Neuron (in vitro differentiated cells): Measurements from ENCODE around the gene PRPF19.
A peak's percentile ranks its signal among the peaks of the same experiment; 100 is the strongest.

Source experiments
- H2AFZ ChIP-seq: one replicate; pipeline ENCODE4 v1.6.1; 2013; ENCODE audit warnings: low read depth, mild to moderate bottlenecking, inconsistent platforms, low read length, moderate library complexity
- H3K27me3 ChIP-seq: one replicate; pipeline ENCODE4 v1.6.1; 2013; ENCODE audit warnings: low read length; ENCODE audit not compliant: insufficient read depth
- H3K36me3 ChIP-seq: one replicate; pipeline ENCODE4 v1.6.1; 2013; ENCODE audit warnings: low read length; ENCODE audit not compliant: insufficient read depth
- H3K4me1 ChIP-seq: one replicate; pipeline ENCODE4 v1.6.1; 2013; ENCODE audit warnings: low read length; ENCODE audit not compliant: insufficient read depth
- H3K4me3 ChIP-seq: 2 replicates; pipeline ENCODE4 v1.5.1; 2013; ENCODE audit warnings: mild to moderate bottlenecking, low read length, moderate library complexity
- H3K9me3 ChIP-seq: one replicate; pipeline ENCODE4 v1.6.1; 2013; ENCODE audit warnings: low read length

The PRPF19 gene

GRCh38 chr11:60905047-60905446 lies 1.3 kb downstream of the PRPF19 start:
- H3K4me1 ChIP-seq, result peaks cover 21% of the 10 kb centered on the region
- H3K36me3 ChIP-seq, result peaks cover 38% of the 10 kb centered on the region
- H3K4me3 ChIP-seq, result peak overlapping the region; percentile 87

DNA sequence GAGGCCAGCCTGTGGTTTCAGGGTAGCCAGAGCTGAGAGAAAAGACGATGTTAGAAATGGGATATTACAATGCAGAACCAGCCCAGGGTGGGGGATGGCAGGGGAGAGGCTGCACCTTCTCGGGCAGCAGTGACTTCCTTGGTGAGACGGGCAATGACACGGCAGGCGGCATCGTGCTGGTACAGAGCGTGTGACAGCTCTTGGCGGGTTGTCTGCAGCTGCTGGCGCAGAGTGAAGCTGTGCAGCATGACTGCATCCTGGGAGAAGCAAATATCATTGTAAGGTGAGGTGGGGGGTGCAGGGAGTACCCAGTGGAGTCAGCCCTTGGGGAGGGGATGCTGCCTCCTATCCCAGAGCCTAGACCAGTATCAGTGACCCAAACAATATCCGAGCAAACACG lies 3.8 kb downstream of the PRPF19 start:
- H2AFZ ChIP-seq, result no peak overlapping the region
- H3K27me3 ChIP-seq, result no peaks in the 10 kb centered on the region
- H3K4me3 ChIP-seq, result no peak overlapping the region
- H3K4me1 ChIP-seq, result peaks cover 21% of the 10 kb centered on the region
- H3K36me3 ChIP-seq, result peaks cover 60% of the 10 kb centered on the region
- no peaks in the 10 kb centered on the region for H3K9me3 ChIP-seq

More at GRCh38 chr11:60905047-60905446, 1.3 kb downstream of the PRPF19 start:
- H2AFZ ChIP-seq, result no peak overlapping the region
- H3K27me3 ChIP-seq, result no peaks in the 10 kb centered on the region
- no peaks in the 10 kb centered on the region for H3K9me3 ChIP-seq

DNA sequence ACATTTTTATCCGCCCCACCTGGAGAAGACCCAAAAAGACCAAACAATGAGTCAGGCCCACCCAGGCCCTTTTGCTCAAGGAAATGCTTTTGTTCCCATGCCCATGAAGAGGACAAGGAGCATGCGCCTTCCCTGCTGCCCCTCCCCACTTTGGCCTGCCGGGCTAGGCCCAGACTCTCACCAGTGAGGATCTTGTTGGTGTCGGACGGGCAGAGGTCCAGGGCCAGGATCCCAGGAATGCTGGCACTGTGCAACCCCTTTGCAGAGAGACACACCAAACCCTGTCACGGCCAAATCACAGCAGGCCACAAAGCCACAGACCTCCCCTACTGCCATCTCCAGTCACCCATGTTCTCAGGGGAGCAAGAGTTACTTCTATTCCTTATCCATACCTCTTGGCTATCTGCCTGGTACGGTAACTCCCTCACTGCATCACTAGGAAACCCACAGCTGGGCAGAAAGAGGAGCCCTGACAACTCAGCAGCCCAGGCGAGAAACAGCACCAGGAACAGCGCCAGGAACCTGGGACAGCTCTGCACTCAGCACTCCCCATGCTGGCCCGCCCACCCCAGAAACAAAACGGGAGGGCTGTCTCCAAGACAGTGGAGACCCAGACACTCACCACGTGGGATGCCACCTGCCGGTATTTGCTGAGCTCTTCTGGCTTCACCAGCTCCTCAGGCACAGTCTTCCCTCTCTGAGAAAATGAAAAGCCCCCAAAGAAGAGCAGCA lies 5.5 kb downstream of the PRPF19 start:
- Histone ChIP-seq H3K36me3 (peaks cover 76% of the 10 kb centered on the region), H3K9me3 (no peaks in the 10 kb centered on the region), H2AFZ (no peak overlapping the region), H3K27me3 (no peaks in the 10 kb centered on the region), H3K4me3 (no peak overlapping the region), H3K4me1 (peaks cover 16% of the 10 kb centered on the region)

DNA sequence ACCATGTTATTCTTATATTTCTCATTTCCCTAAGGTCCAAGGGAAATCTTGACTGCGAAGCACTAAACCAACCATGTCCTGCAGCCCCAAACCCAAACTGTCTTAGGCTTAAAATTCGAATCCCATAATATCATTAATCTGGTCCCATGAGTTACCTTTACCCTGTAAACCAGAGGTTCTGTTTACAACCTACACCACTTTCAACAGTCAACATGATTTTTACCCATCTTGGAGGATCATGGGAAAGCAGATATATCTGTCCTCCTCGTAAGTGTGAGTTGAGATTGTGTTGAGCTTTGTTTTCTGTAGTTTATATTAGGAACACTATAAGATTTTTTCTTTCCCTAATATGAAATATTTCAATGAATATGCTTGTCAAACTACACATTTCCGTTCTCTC lies 6.4 kb downstream of the PRPF19 start:
- Histone ChIP-seq H2AFZ (no peak overlapping the region), H3K4me1 (peaks cover 7% of the 10 kb centered on the region), H3K36me3 (peaks cover 83% of the 10 kb centered on the region), H3K27me3 (no peaks in the 10 kb centered on the region), H3K9me3 (no peaks in the 10 kb centered on the region), H3K4me3 (no peak overlapping the region)

DNA sequence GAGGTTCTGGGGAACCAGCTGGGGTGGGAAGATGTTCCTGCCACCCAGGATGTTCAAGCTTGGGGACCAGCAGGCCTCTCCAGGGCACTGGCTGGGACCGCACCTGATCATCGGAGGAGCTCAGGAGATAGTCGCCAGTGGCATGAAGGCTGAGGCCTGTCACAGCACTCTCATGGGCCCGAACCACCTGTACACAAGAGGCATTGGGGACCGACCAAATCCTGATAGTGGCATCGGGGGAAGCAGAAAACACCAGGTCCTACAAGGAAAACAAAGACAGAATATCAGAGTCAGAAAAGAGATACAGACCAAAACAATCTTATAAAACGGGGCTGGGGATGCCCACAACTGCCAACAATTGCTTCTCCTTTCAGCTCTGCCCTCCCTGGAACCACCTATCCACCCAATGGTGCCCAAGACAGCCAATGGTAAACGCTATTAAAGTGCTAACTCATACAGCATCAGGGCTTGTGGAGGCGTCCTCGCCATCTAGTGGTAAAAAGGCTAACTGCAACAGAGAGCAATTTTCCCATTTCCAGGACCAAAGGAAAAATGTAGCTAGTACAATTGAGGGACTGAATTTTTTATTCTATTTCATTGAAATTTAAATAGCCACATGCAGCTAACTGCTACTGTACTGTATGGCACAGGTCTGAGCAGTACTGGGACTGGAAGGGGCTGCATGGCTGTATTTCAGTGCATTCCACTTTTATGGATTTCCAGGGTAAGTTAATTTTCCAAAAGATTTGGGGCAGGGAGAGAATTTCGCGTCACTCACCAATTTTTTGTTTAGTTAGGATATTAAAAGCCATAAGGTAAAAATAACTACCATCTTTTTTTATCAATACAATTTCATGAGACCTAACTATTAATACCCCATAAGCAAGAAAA lies 7.1 kb downstream of the PRPF19 start:
- Histone ChIP-seq H3K4me1 (peaks cover under 1% of the 10 kb centered on the region), H3K27me3 (no peaks in the 10 kb centered on the region), H2AFZ (no peak overlapping the region), H3K4me3 (no peak overlapping the region), H3K9me3 (no peaks in the 10 kb centered on the region), H3K36me3 (peaks cover 85% of the 10 kb centered on the region)

- Histone ChIP-seq H2AFZ (no peak overlapping the region), H3K4me3 (no peak overlapping the region), H3K4me1 (no peaks in the 10 kb centered on the region), H3K9me3 (no peaks in the 10 kb centered on the region), H3K36me3 (peaks cover 79% of the 10 kb centered on the region), H3K27me3 (no peaks in the 10 kb centered on the region)
Observed at GRCh38 chr11:60897496-60897895, 8.9 kb downstream of the PRPF19 start.

DNA sequence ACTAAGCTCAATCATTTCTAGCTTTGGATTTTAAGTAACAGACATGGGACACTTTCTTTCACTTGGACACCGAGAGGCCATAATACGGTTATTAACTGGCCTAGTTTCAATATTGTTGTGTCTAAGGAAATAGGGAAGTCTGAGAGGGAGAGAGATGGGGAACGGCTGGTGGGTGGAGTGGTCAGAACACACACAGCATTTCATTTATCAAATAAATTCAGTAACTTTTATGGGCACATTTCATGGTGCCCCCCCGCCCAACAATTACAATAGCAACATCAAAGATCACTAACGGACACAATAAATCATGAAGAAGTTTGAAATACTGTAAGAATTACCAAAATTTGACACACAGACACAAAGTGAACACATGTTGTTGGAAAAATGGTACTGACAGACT lies 10.7 kb downstream of the PRPF19 start:
- Histone ChIP-seq H3K36me3 (peaks cover 72% of the 10 kb centered on the region), H3K9me3 (no peaks in the 10 kb centered on the region)

GRCh38 chr11:60891103-60891741 lies 15.2 kb downstream of the PRPF19 start:
- no peak overlapping the region for H2AFZ ChIP-seq
- H3K36me3 ChIP-seq, result peaks cover 37% of the 10 kb centered on the region

More for the DNA sequence above, 10.7 kb downstream of the PRPF19 start:
- no peak overlapping the region for H2AFZ ChIP-seq
- no peaks in the 10 kb centered on the region for H3K4me1 ChIP-seq
- no peak overlapping the region for H3K4me3 ChIP-seq
- H3K27me3 ChIP-seq, result no peaks in the 10 kb centered on the region

GRCh38 chr11:60890696-60891095 lies 15.7 kb downstream of the PRPF19 start:
- Histone ChIP-seq H3K36me3 (peaks cover 31% of the 10 kb centered on the region), H3K27me3 (no peaks in the 10 kb centered on the region), H2AFZ (no peak overlapping the region), H3K4me1 (no peaks in the 10 kb centered on the region), H3K4me3 (no peak overlapping the region), H3K9me3 (no peaks in the 10 kb centered on the region)

More at GRCh38 chr11:60891103-60891741, 15.2 kb downstream of the PRPF19 start:
- no peaks in the 10 kb centered on the region for H3K4me1 ChIP-seq
- H3K9me3 ChIP-seq, result no peaks in the 10 kb centered on the region
- no peaks in the 10 kb centered on the region for H3K27me3 ChIP-seq
- H3K4me3 ChIP-seq, result no peak overlapping the region

DNA sequence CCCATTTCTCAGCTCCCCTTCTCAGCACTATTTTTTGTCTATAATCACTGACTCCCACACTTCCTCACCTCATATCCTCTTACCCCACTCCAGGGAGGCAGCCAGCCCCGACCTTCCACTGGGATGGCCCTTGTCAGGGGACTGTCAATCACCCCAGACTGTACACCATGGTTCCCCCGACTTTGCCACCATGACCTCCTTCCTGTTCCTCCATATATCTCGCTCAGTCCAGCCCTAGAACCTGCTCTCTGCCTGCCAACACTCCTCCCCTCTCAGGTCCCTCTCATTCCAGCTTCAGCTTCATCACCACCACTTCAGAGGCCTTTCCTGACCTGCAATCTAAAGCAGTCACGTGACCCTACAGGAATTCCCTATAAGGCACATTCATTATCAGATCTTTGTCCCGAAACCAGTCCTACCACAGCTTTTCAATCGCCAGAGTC lies 16.5 kb downstream of the PRPF19 start:
- H3K36me3 ChIP-seq, result peaks cover 25% of the 10 kb centered on the region
- H3K27me3 ChIP-seq, result no peaks in the 10 kb centered on the region
- H3K4me3 ChIP-seq, result no peak overlapping the region
- H2AFZ ChIP-seq, result no peak overlapping the region
- H3K4me1 ChIP-seq, result no peaks in the 10 kb centered on the region
- no peaks in the 10 kb centered on the region for H3K9me3 ChIP-seq

- H3K9me3 ChIP-seq, result no peaks in the 10 kb centered on the region
- H3K4me3 ChIP-seq, result no peak overlapping the region
- no peaks in the 10 kb centered on the region for H3K4me1 ChIP-seq
- H2AFZ ChIP-seq, result no peak overlapping the region
- H3K27me3 ChIP-seq, result no peaks in the 10 kb centered on the region
- H3K36me3 ChIP-seq, result peaks cover 15% of the 10 kb centered on the region
Observed at GRCh38 chr11:60887556-60887955, 18.8 kb downstream of the PRPF19 start.

GRCh38 chr11:60880643-60881282 lies 25.6 kb downstream of the PRPF19 start:
- Histone ChIP-seq H2AFZ (no peak overlapping the region), H3K9me3 (no peaks in the 10 kb centered on the region), H3K4me3 (no peak overlapping the region), H3K36me3 (peaks cover 11% of the 10 kb centered on the region), H3K27me3 (no peaks in the 10 kb centered on the region), H3K4me1 (peaks cover 16% of the 10 kb centered on the region)
